Measurements from ENCODE around the gene DIPK1B.

- TF ChIP-seq CTCF (IDR thresholded peaks at IDR 0.05) (no peak), POLR2A (IDR thresholded peaks at IDR 0.05) (no peak)
These were observed 35.0 kb downstream of the DIPK1B start for GRCh38 chr9:136747161-136748060.
